Measurements from ENCODE around the gene RSPH1.

Gene RSPH1

GRCh38 chr21:42471206-42471605, 24.8 kb downstream of the RSPH1 start:
- no peak overlapping the region for H3K27ac ChIP-seq
- no peak for TF ChIP-seq CTCF (conservative IDR thresholded peaks at IDR 0.05)

- peak overlapping the region; percentile 78 for H3K27ac ChIP-seq
These were observed 26.3 kb downstream of the RSPH1 start for GRCh38 chr21:42469726-42470125.

- H3K27ac ChIP-seq, result peak overlapping the region; percentile 78
- TF ChIP-seq CTCF (conservative IDR thresholded peaks at IDR 0.05), result no peak
These were observed 26.8 kb downstream of the RSPH1 start for GRCh38 chr21:42469272-42469671.

GRCh38 chr21:42468491-42469131, 27.4 kb downstream of the RSPH1 start:
- H3K27ac ChIP-seq, result peak overlapping the region; percentile 78
- TF ChIP-seq CTCF (conservative IDR thresholded peaks at IDR 0.05), result no peak

- TF ChIP-seq CTCF (conservative IDR thresholded peaks at IDR 0.05), result peak; percentile 72
- peak overlapping the region; percentile 78 for H3K27ac ChIP-seq
These were observed 28.7 kb downstream of the RSPH1 start for GRCh38 chr21:42467140-42467983.

- no peak for TF ChIP-seq CTCF (conservative IDR thresholded peaks at IDR 0.05)
- peak overlapping the region; percentile 78 for H3K27ac ChIP-seq
These were observed 29.3 kb downstream of the RSPH1 start for GRCh38 chr21:42466700-42467099.

- H3K27ac ChIP-seq, result no peak overlapping the region
These were observed 30.3 kb downstream of the RSPH1 start for GRCh38 chr21:42465803-42466127.

More at GRCh38 chr21:42465803-42466127, 30.3 kb downstream of the RSPH1 start:
- no peak for TF ChIP-seq CTCF (conservative IDR thresholded peaks at IDR 0.05)
